HUDEP-2 (cell line): ENCODE data around the gene PCDHGC5.
A peak's percentile ranks its signal among the peaks of the same experiment; 100 is the strongest.

ENCODE experiments used
- DNase-seq, 76 experiments: peaks; one replicate each; lab custom pipeline; 2025; ENCODE audit not compliant: unreplicated experiment in 76 of 76; lab: John Stamatoyannopoulos, UW

PCDHGC5 gene

DNA sequence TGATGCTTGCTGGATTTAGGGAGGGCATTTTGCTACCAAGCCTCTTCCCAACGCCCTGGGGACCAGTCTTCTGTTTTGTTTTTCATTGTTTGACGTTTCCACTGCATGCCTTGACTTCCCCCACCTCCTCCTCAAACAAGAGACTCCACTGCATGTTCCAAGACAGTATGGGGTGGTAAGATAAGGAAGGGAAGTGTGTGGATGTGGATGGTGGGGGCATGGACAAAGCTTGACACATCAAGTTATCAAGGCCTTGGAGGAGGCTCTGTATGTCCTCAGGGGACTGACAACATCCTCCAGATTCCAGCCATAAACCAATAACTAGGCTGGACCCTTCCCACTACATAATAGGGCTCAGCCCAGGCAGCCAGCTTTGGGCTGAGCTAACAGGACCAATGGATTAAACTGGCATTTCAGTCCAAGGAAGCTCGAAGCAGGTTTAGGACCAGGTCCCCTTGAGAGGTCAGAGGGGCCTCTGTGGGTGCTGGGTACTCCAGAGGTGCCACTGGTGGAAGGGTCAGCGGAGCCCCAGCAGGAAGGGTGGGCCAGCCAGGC is 23.0 kb downstream of the PCDHGC5 start:
- no peak for DNase-seq

DNA sequence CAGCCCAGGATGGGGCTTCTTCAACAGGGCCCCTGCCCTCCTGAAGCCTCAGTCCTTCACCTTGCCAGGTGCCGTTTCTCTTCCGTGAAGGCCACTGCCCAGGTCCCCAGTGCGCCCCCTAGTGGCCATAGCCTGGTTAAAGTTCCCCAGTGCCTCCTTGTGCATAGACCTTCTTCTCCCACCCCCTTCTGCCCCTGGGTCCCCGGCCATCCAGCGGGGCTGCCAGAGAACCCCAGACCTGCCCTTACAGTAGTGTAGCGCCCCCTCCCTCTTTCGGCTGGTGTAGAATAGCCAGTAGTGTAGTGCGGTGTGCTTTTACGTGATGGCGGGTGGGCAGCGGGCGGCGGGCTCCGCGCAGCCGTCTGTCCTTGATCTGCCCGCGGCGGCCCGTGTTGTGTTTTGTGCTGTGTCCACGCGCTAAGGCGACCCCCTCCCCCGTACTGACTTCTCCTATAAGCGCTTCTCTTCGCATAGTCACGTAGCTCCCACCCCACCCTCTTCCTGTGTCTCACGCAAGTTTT is 23.6 kb downstream of the PCDHGC5 start:
- peak in 63 of 76 experiments; percentile 3 to 72 (median 42) for DNase-seq

GRCh38 chr5:141512911-141513626 is 24.2 kb downstream of the PCDHGC5 start:
- DNase-seq, result no peak

DNA sequence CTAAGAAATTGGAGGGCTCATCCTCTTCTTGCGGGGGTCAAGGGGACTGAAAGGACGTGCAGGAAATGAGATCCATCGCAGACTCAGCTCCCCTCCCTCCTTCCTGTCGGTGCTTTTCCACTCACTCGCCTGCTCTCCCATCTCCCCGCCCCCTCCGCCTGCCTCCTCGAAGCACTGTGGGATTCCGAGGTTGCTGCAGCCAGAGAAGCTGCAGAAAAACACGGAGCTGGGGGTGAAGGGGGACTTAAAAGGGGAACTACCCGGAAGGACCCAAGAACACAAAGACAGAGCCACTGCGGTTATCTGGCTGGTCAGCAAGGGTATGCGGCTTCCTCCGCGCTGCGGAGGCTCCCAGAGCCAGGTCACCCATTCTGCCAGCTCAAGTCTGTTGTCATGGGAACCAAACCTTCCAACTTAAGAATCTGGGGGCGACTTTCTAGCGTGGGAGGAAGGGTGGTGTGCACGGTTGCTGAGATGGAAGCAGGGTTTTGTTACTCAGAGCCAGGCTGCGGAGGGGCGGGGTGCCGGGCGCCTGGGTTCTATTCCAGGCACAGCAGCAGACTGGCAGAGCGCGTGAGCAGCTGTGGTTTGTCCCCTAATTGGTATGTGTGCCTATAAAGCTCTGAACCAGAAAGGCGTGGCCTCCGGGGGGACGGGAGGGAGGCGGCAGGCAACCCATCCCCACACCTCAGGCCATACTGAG is 24.9 kb downstream of the PCDHGC5 start:
- no peak for DNase-seq

DNA sequence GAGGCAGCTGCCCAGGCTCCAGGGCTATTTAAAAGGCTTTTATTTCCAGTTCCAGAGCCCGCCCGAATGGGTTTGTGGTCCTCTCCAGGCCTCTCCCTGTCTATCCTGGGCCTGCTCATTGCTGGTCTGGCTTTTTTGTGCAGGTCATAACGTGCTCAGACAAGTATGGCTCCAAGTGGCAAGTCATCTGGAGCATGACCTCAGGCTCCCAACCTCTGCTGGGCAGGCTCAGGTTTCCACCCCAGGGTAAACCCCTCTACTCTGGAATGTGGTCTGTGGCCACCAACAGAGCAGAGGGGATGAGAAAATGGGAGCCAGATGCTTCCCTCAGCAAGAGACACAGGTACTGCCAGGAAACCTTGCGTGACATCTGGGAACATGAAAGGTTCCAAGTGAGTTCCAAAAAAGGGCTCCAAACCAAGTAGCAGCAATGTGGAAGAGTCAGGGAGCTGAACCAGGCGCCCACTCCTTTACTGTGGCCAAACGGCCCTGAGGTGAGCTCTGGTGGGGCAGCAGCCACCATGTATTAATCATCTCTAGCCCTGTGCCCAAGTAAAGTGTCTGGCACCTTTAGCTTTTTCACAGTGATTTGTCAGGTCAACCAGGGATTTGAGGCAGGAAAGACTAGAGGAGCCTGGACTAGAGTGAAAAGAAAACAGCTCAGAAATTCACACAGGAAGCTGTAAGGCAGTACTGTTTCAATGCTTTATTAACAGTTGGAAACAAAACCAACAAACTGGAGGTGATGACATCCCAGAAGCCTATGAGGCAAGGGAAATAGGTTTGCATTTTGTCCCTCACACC is 25.7 kb downstream of the PCDHGC5 start:
- DNase-seq, result no peak

DNA sequence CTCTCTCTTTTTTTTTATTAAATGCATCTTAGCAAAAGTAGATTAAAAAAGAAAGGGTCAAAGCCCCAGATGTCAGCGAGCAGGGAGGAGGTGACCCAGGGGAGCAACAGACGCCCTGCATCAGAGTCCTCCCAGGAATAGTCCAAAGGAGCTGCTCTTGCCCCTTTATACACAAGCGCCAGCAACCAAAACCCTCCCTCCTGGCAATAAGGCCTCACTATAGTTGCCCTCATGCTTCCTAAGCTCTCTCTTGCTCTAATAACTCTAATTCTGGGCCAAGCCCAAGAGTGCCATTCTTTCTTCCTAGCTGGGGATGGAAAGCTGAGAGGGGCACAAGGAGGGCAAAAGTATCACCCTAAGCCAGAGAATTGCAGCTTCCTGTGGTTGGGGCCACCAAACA is 26.3 kb downstream of the PCDHGC5 start:
- DNase-seq, result no peak

GRCh38 chr5:141515946-141516671 is 27.2 kb downstream of the PCDHGC5 start:
- DNase-seq, result no peak

- no peak for DNase-seq
These were observed 27.8 kb downstream of the PCDHGC5 start for GRCh38 chr5:141516672-141517025.

- no peak for DNase-seq
These were observed 28.4 kb downstream of the PCDHGC5 start for GRCh38 chr5:141517312-141517711.

GRCh38 chr5:141517880-141518617 is 29.2 kb downstream of the PCDHGC5 start:
- no peak for DNase-seq

DNA sequence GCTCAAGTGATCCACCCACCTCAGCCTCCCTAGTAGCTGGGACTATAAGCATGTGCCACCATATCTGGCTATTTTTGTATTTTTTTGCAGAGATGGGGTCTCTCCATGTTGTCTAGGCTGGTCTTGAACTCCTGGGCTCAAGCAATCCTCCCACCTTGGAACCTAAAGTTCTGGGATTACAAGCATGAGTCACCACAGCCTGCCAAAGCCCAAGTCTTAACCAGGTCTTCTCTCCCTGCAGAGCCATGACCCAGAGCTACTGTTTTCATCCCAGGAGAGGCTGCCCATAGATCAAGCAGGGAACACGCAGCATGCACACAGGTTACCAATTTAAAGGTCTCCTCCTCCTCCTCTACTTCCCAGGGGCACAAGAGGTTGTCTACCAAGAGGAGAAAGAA is 29.7 kb downstream of the PCDHGC5 start:
- no peak for DNase-seq

- no peak for DNase-seq
These were observed 31.0 kb downstream of the PCDHGC5 start for GRCh38 chr5:141519605-141520565.

DNA sequence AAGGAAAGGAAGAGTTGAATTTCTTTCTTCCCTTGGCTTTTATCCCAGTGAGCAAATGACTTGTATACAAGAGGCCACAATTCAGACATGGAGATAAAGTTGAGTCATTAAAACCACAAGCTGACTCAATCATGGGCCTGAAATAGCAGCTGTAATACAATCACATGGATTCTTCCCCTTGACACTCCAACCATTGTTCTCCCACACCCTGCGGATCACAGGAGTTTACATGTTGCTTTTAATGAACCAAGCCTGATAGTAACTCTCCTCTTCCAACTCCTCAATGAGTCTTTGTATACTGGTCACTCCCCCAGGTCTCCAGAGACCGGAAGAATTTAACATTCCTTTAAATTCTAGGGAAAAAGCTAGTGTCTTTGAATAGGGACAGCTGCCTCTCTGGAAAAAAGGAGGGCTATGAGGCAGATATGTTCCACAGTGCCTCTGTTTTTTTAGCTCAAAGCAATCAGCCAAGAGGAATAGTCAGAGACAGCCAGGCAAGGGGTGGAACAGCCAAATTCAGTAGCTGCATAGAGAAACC is 32.4 kb downstream of the PCDHGC5 start:
- DNase-seq, result peak in 29 of 76 experiments; percentile 3 to 62 (median 26)

GRCh38 chr5:141522301-141522700 is 33.4 kb downstream of the PCDHGC5 start:
- DNase-seq, result no peak

DNA sequence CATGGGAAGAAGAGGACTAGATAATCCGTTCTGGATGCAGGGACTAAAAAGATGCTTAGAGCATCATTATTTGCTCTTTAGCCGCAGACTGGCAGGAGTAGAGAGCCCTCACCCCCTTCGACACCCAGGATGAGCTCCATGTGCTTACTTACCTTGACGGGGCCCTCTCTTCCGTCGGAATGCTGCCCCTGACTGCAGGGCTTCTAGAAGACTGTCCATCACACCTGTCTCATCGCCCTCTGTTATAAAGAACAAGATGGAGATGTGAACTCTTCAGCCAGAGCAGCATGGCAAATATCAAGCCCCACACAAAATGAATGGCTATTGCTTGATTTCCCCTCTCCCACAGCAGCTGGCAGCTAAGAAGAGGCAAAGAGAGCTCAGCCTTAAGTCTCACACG is 35.1 kb downstream of the PCDHGC5 start:
- no peak for DNase-seq

GRCh38 chr5:141524604-141525597 is 36.0 kb downstream of the PCDHGC5 start:
- DNase-seq, result peak in 60 of 76 experiments; percentile 3 to 70 (median 35)

- DNase-seq, result no peak
These were observed 36.8 kb downstream of the PCDHGC5 start for GRCh38 chr5:141525653-141526052.
